WERI-Rb-1 (cell line): Measurements from ENCODE around the gene CCDC197.

Experiments
- DNase-seq: peaks from one replicate; pipeline ENCODE4 v3.0.0-alpha.2; 2020
- H3K27ac ChIP-seq: fragments of 250-450 bp; sonication (Bioruptor Pico); 2 replicates; pipeline ENCODE4 v1.5.1; 2020; ENCODE audit warnings: mild to moderate bottlenecking, moderate library complexity
- H3K27me3 ChIP-seq: fragments of 250-450 bp; sonication (Bioruptor Pico); 2 replicates; pipeline ENCODE4 v1.5.1; 2021; ENCODE audit warnings: mild to moderate bottlenecking, low read depth, moderate library complexity; ENCODE audit not compliant: insufficient read depth, severe bottlenecking
- H3K36me3 ChIP-seq: fragments of 250-450 bp; sonication (Bioruptor Pico); 2 replicates; pipeline ENCODE4 v1.5.1; 2020; ENCODE audit warnings: mild to moderate bottlenecking, moderate library complexity
- H3K4me3 ChIP-seq: 2 replicates; pipeline ENCODE4 v1.5.1; 2011; ENCODE audit warnings: low read depth, mild to moderate bottlenecking, control low read depth, low read length
- H3K9me3 ChIP-seq: fragments of 250-450 bp; sonication (Bioruptor Pico); 2 replicates; pipeline ENCODE4 v1.5.1; 2021; ENCODE audit warnings: mild to moderate bottlenecking, moderate library complexity; ENCODE audit not compliant: severe bottlenecking
- TF ChIP-seq, protein P1 (sequence below): IDR thresholded peaks from 2 replicates; pipeline ENCODE4 v1.5.1; 2011; ENCODE audit warnings: low read depth, mild to moderate bottlenecking, control low read depth, inconsistent platforms, low read length

The CCDC197 gene

DNA sequence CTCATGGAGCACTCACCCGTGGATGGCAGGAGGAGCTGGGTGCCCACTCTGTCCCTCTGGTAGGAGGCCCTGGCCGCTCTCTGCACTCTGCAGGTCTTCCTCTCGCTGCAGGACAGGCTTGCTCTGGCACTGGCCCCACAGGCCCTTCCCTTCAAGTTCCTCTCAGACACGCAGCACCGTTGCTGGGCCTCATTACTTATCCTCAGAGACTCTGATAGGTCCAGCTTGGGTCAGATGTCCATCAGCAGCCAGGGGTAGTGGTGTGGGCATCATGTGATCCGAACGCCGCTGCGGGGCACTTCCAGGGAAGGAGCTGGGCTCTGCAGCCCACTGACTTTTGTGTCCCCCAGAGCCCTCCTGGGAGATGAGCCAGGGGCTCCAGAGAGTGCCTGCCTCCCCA lies 40.9 kb downstream of the CCDC197 start:
- no peak for DNase-seq
- no peaks in the 10 kb centered on the region; the same call in 1 of the 2 replicates for H3K36me3 ChIP-seq
- H3K27me3 ChIP-seq: no peaks in the 10 kb centered on the region
- H3K4me3 ChIP-seq: no peak overlapping the region
- H3K27ac ChIP-seq: no peak overlapping the region
- peaks cover 6% of the 10 kb centered on the region for H3K9me3 ChIP-seq
- TF ChIP-seq, protein P1, sequence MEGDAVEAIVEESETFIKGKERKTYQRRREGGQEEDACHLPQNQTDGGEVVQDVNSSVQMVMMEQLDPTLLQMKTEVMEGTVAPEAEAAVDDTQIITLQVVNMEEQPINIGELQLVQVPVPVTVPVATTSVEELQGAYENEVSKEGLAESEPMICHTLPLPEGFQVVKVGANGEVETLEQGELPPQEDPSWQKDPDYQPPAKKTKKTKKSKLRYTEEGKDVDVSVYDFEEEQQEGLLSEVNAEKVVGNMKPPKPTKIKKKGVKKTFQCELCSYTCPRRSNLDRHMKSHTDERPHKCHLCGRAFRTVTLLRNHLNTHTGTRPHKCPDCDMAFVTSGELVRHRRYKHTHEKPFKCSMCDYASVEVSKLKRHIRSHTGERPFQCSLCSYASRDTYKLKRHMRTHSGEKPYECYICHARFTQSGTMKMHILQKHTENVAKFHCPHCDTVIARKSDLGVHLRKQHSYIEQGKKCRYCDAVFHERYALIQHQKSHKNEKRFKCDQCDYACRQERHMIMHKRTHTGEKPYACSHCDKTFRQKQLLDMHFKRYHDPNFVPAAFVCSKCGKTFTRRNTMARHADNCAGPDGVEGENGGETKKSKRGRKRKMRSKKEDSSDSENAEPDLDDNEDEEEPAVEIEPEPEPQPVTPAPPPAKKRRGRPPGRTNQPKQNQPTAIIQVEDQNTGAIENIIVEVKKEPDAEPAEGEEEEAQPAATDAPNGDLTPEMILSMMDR: no peak

DNA sequence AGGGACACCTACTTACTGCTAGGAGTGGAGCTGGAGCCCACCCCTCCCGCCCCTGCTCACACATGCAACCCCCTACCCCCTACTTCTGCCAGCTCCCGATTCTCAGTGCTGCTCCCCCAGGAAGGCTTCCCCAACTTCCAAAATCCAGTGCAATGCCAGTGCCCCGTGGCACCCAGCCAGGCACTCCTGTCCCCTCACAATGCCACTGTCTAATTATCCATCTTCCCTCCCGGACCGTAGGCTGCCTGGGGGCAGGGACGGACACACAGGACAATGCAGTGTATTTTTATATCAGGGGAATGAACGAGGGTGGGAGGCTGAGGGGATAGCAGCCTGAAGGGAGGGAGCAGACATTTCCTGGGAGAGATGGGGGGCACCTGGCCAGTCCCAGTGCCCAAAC lies 41.4 kb downstream of the CCDC197 start:
- H3K27ac ChIP-seq: no peak overlapping the region
- no peak overlapping the region for H3K4me3 ChIP-seq
- H3K27me3 ChIP-seq: no peaks in the 10 kb centered on the region
- TF ChIP-seq, protein P1: no peak
- no peak for DNase-seq
- peaks cover 6% of the 10 kb centered on the region for H3K9me3 ChIP-seq
- H3K36me3 ChIP-seq: peaks cover 3% of the 10 kb centered on the region

DNA sequence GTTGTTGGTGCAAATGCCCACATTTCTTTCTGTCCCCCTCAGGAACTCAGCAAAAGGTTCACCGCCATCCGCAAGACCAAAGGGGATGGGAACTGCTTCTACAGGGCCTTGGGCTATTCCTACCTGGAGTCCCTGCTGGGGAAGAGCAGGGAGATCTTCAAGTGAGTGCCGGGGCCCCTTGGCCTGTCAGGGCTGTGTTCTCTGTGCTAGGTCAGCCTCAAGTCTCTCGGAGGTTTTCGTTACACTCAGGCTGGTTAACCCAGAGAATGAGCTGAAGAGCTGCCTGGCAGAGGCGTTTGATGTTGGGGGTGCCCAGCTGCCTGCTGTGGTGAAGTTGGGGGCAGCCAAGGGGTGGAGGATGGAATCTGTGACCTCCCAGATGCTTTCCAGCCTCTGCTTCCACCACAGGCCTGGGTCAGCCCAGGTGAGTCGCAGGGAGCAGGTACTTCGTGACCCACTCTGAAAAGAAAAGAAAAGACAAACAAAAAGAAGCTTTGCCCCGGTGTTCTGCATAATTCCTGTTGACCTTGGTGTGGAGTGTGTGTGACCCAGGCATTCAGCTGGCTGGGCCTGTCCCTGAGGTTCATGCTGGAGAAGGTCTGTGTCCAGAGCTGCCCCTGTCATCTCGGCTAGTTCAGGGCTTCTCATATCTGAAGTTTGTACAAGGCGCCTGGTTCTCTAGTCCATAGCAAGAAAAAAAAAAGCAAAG lies 42.0 kb downstream of the CCDC197 start:
- TF ChIP-seq, protein P1: no peak

DNA sequence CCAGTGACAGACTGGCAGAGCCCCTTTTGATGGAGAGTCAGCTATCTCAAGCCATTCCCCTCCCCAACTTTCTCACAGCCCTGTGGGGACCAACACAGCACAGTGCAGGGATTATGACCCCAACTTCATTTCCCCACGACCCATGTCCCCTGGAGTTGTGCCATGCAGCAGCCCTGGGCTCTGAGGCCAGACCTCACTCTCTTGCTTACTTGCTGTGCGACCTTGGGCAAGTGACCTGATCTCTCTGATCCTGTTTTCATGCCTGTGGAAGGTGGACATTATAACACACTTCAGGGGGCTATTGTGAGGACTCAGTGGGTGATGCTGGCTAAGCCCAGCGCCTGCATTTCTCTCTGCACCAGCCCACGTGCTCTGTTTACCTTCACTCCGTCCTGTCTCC lies 43.1 kb downstream of the CCDC197 start:
- Histone ChIP-seq H3K36me3 (peaks cover 21% of the 10 kb centered on the region), H3K27ac (no peak overlapping the region), H3K27me3 (no peaks in the 10 kb centered on the region), H3K9me3 (no peaks in the 10 kb centered on the region), H3K4me3 (no peak overlapping the region)
- TF ChIP-seq, protein P1: no peak
- DNase-seq: no peak

More for the DNA sequence above, 42.0 kb downstream of the CCDC197 start:
- no peak overlapping the region for H3K4me3 ChIP-seq
- peaks cover 9% of the 10 kb centered on the region for H3K36me3 ChIP-seq
- H3K9me3 ChIP-seq: peaks cover 6% of the 10 kb centered on the region
- H3K27ac ChIP-seq: no peak overlapping the region
- no peaks in the 10 kb centered on the region for H3K27me3 ChIP-seq
- no peak for DNase-seq

DNA sequence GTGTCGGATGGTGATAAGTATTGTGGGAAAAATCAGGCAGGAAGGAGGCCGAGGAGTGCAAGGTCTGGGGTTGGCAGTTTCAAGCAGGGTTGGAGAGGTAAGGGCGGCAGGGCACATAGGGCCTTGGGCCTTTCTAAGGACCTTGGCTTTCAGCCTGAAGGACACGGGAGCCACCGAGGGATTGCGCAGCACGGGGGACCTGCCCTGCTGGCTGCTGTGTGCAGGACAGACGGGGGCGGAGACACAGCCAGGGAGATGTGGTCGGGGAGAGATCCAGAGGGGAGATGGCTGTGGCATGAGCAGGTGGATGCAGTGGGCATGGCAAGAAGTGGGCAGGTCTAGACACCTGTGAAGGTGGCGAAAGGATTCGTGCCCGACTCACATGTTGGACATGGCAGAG lies 43.7 kb downstream of the CCDC197 start:
- Histone ChIP-seq H3K27ac (no peak overlapping the region), H3K4me3 (no peak overlapping the region), H3K27me3 (no peaks in the 10 kb centered on the region), H3K9me3 (no peaks in the 10 kb centered on the region), H3K36me3 (peaks cover 26% of the 10 kb centered on the region)
- TF ChIP-seq, protein P1: no peak
- DNase-seq: no peak
